GM18507 (cell line): ENCODE measurements around the gene HMCN1.

Experiments
- DNase-seq: peaks from one replicate; pipeline ENCODE4 v3.0.0; 2011; ENCODE audit warnings: low read depth; ENCODE audit not compliant: insufficient read length; ENCODE audit errors: extremely low spot score
- FAIRE-seq: peaks from 2 replicates; lab custom pipeline; 2011; peaks lifted over from hg19 to GRCh38; lab: Jason Lieb, UNC

The HMCN1 gene

DNA sequence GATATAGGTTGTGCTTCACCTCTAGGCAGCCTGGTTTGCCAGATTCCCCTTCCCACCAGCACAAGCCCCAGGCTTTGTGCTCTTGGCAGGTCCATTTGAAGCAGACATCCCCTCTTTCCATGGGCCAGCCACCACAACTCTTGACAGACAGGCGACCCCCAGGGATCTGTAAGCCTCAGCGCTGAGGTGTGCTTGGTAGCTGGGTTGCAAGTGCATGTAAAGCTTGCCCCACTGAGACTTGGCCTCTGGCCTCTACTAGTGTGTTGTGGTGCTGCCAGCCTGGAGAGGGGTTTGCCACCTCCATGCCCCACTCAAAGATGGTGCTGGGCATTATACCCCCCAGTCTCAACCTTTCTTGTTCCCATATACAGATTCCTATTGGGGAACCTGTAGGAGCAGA is 103.9 kb downstream of the HMCN1 start:
- FAIRE-seq (no peak), DNase-seq (no peak)

DNA sequence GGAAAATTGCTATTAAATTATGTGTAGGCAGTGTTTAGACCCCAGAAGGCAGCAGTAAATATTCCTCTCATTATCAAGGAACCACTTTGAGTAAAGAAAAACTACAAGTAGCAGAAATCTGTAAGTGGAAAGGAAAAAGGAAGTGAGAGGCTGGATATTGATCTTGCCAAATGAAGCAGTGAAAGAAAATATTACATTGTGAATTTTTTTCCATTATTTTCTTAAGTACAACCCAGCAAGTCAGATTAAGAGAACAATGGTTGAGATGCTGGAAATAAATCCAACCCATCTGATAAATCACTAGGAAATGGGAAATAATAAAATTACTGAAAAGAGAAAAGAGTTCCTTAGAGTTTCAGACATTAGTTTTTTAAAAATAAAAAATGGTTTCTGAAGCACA is 106.7 kb downstream of the HMCN1 start:
- DNase-seq (no peak), FAIRE-seq (no peak)

DNA sequence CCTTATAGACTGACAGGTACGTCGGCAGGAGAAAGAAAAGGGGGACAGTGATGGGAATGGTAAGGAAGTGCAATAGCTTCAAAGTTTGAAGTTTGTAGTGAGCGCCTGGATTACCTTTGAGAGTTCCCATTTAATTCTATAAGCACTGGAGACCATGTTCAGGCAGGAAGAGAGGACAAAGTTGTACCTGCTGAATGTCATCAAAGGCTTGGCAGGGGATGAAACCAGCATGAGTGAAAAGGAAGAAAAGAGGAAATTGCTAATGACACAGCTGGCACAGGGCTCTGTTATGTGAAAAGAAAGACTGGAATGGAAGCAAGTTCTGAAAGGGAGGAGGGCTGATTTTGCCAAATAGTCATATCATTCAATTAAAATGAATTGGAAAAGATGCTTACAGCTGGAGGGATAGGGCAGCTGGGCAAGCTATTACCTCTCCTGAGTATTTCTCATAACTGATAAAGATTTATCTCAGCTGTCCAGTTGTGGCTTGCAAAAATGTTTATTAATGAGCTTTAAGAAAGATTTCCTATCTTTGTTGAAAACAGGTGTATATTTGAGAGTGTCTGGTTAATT is 109.2 kb downstream of the HMCN1 start:
- FAIRE-seq (no peak), DNase-seq (no peak)

DNA sequence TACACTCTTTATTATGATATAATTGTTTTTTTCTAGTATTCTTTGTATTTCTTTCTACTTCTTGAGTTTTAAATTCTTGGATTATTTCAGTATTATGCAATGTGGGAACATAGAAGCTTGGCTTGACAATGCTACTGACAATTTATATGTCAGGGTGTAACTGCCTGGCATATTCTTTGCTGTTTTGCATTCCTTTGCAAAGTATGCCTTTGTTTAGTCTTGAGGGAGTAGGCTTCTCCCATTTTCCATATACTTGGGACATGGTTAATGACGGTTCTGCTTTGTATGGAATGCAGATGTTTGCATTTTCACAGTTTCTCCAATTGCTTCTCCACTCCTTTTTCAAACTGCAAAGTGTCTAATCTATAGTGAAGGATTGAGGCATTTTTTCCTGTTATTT is 109.8 kb downstream of the HMCN1 start:
- no peak for FAIRE-seq

DNA sequence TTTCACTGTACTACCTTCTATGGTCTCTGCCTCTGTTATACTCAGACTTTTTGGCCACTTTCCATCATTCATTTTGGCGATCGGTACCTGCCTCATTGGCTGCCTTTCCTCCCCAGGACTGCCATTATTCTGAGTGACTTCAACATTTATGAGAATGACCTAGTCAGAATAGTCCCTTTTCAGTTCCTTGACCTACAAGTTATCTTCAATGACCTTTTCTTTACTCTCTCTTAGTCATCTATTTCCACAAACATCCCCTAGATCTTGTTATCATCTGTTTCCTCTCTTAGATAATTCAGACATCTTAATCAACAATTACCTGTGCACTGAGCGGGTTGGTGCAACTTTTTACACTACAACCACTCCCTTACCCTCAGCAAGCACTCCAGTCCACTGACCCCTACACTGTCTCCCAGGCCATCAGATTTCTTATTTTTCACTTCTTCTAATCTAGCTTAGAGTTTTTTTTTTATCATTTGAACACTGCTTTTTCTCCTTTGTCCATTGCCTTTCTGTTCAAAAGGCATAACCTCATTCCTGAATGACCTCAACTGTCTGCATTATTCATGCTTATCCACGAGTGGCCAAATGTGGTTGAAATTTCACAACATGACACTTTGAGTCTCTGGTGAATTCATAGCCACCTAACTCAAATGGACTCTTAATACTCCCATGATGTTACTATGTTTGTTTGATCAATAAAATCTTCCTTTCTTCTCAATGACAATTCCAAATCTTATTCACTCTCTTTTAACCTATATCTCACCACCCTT is 112.7 kb downstream of the HMCN1 start:
- FAIRE-seq: no peak
- no peak for DNase-seq

More for the DNA sequence above, 109.8 kb downstream of the HMCN1 start:
- no peak for DNase-seq

DNA sequence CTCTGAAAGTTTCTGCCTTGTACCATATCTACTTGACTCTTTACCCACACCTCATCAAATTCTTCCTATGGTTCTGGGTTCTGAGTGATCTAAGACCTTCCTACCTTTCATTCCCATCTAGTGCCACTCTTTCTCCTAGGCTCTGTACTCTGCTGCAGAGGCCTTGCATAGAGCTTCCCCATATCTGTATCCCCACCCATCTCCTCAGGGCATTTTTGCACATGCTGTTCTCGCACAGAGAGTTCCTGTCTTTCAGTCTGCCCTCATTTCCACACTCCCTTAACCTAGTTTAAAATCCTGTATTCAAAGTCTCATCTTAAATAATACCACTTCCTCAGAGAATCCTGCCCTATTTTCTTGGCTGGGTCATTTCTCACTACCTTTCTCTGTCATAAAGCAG is 114.8 kb downstream of the HMCN1 start:
- DNase-seq (no peak), FAIRE-seq (no peak)

DNA sequence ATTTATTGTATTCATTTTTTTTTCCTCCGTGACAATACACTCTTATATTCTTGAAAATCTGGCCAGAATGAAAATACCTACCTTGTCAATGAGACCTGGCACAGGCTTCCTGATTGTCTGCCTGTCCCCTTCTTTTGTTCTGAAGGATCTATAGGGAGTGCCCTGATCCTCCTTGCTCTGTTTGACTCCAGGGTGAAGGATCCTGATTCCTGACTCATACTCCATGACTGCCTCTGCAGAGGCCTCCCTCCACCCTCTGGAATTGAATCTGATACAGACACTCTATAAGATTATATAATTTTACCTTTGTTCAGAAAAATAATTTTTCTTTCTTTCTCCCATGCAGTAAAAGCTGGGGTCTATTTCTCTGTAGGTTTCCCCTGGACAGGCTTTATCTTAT is 116.2 kb downstream of the HMCN1 start:
- DNase-seq: no peak
- no peak for FAIRE-seq

DNA sequence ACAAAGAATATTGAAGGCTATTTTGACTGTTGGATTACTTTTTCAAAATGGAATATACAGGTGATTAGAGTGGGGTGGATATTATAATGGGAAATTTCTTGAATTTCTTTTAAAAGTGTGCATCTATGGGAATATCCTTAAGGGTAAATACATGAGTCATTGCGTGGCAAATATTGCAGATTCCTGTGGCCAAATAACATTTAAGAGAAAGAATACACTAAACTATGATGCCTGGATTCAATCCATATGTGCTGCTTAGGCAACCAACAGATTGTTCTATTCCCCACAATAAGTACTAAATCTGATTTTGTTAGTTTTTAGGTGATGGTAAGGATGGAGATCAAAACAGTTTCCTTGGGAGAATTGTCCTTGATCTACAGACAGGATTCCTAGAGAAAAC is 119.5 kb downstream of the HMCN1 start:
- FAIRE-seq (no peak), DNase-seq (no peak)

DNA sequence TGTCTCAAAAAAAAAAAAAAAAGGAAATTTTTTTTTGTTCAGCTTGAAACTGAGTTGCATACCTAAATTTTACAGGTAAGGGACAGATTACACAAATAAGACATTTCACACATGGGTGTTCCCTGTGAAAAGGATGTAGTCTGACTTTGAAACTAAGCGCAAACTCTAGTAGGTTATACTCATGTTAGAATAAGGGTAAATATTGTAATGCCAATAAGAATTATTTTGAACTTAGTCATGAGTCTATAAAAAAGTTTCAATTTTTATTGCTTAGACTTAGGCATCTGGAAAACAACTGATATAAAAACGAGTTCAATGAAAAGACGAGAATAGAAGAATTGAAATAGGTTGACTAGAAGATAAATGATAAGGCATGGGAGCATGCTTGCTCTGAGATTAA is 122.3 kb downstream of the HMCN1 start:
- FAIRE-seq: no peak
- DNase-seq: no peak

DNA sequence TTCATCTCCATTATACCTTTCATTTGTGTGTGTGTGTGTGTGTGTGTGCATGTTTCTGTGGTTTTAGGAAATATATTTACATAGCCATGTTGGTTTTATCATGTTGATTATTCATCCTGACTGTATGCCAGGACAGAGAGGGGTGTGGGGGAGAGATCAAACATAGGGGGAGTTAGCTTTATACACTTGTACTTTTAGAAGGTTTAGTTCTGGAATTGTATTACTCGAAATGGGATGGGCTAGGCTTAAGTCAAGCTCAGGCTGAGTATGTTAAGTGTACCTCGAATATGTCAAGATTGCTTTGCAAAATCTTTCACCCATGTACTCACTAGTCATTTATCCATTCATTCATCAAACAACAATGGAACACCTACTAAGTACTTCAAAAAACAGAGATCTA is 123.3 kb downstream of the HMCN1 start:
- DNase-seq (no peak), FAIRE-seq (no peak)

DNA sequence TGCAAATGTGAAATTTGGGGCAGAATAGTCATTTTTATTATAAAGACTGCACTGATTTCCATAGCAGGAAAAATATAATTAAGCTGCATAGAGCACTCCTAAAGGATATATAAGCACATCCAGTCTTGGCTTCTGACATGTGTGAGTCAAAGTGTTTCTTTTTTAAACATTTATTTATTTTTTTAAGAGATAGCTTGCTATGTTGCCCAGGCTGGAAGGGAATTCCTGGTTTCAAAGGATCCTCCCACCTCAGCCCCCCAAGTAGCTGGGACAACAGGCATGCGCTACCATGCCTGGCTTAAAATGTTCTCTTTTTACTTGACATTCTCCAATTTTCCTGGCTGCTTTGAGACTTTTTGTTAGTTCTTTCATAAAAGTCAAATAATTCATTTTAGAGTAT is 126.1 kb downstream of the HMCN1 start:
- no peak for DNase-seq
- FAIRE-seq: no peak

DNA sequence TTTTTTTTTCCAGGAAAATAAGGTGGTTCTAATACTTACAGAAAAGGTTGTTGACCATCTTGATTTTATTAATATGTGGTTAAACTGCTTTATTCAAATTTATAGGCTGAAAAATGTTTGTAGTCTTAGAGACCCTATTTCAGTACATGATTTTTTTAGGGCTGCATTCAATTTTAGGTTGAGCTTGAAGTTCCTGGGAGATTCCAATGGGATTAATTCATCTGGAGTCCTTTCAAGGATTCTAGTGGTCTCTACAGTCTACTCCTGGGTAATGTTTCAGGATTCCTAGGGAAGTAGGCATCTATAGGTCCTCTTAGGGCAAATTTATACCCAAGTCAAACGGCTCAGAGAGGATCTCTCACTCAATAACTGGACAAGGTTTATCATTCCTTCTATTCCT is 126.7 kb downstream of the HMCN1 start:
- FAIRE-seq: no peak
- no peak for DNase-seq

DNA sequence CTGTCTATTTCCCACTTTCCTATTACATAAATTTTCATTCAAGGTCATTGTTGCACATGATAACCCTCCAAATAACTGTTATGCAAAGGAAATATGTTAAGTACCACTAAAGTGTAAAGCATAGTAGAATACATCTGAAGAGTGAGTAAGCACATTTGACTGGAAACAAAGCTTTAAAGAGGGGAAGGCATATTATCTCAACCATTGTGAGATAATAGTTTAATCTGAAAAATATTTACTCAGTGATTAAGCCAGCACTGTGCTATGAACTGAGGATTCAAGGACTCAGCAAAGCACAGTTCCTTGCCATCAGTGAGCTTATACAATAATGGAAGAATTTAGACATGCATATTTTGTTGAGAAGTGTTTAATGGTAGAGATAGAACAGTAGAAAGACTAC is 127.4 kb downstream of the HMCN1 start:
- DNase-seq (no peak), FAIRE-seq (no peak)

DNA sequence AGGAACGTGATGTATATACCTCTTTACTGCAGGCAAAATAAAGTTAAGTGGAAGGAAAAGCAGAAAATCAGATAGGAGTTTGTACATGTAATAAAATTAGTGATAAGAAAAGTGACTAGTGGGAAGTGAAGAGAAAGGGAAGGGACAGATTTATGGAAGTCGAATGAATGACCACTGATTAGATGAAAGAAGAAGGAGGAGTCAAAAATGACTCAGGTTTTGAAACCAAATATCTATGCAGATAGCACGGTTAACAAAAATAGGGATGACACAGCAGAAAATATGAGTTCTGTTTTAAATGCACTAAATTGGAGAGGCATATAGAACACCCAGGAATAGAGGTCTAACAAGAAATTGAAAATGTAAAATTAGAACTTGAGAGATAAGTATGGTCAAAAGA is 128.0 kb downstream of the HMCN1 start:
- FAIRE-seq: no peak

DNA sequence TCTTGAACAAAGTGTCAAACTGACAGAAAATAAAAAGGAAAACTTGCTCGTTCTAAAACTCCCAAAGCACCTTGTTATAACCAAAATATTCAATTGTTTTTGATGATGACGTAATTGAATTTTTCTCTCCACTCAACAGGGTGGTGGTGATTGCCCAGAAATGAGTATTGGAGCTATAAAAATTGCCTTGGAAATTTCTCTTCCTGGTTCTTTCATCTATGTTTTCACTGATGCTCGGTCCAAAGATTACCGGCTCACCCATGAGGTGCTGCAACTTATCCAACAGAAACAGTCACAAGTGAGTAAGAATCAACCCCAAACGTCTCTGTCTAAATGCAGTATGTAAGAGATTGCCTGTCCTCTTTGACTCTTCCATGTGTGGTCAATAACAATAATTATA is 130.1 kb downstream of the HMCN1 start:
- DNase-seq (no peak), FAIRE-seq (no peak)

More for the DNA sequence above, 128.0 kb downstream of the HMCN1 start:
- DNase-seq: no peak

DNA sequence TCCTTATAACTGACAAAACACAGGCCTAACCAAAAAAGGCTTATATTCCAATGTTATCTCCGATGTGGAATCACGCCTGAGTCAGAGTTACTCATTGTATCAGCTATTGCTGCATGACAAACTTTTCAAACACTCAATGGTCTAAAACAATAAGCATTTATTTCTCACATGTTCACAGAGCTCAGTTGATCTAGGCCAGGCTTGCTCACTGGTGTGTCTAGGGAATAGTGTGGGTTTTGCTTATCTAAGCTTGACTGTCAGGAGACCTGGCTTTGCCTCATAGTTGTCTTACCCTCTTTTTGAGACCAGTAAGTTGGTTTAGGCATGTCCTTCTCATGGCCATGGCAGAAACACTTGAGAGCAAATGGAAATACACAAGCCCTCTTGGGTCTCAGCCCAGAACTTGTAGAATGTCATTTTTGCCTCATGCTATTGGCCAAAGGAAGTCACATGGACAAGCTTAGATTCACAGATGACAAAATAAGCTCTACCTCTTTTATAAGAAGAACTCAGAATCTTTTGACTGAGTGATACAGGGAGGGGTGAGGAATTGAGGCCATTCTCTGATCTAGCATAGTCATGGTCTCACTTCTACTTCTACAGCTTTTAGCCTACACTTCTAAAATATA is 130.8 kb downstream of the HMCN1 start:
- DNase-seq (no peak), FAIRE-seq (no peak)

DNA sequence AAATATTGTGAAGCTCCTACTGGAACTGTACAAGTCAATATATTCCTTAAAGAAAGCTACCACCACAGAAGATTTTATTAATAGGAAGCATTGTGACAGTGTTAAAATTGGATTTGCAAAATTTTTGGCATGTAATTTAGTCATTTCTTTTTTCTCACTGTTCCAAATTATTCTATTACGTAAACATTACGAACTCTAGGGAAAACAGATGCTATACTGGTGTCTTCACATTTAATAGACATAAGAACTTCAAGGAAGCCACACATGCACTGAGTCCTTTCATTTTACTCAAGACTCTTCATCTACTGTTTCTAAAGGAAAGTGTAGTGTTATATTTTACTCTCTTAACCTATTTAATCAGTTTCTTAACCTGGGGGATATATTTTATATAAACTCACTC is 135.4 kb downstream of the HMCN1 start:
- DNase-seq (no peak), FAIRE-seq (no peak)

DNA sequence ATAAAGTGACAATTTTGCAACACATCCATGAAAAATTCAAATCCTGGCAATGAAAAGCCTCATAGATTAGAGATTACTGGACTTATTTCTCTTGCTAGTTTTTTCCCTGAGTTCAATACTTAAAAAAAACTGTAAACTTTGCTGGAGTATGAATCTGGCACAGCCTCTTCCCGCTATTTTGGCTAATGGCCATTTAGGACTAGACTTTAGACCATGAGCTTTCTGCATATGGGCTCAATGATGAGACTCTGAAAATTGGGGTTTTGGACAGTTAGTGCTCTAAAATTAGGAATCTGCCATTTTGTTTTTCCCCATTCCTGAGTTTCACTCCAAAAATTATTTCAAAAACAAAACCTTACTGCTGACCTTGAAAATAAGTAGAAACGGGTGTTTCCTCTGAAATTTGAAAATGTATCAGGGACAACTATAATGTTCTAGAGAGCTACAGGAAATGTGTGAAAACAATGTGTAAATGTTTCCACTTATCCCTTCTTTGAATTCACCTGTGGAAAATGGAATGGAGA is 137.5 kb downstream of the HMCN1 start:
- no peak for FAIRE-seq
- no peak for DNase-seq

DNA sequence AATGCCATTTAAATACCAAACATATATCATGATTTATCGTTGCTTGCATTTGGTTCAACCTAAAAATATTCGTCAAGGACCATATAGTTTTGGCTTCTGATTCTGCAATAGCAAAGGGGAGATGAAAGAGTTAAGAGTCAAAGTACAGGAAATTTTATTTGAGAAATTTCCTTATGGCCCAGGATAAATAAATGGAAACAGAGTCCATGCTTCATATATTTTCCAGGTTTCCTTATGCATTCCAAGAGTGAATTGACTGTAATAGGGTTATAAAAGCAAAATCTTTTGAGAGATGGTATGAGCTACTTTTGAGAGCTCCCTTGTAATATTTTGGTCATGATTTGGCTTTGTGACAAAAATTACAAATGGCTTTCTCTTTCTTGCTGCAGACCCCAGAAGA is 140.1 kb downstream of the HMCN1 start:
- FAIRE-seq (no peak), DNase-seq (no peak)

DNA sequence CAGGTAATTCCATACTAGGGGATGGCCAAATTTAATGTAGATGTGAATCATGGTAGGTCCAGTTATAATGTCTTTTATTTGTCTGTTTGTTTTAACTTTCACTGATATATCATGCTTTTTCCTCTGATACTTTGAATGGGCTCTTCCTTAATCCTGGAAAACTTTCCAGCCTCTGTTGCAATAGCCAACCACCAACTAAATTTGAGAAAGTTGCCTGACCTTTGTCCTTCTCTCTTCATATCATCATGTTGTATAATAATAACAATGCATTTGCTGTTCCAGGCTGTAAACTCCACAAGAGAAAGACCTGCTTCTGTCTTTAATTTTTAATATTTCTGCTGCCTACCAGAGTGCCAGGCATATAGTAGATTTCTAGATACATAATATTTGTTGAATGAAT is 146.1 kb downstream of the HMCN1 start:
- DNase-seq (no peak), FAIRE-seq (no peak)

DNA sequence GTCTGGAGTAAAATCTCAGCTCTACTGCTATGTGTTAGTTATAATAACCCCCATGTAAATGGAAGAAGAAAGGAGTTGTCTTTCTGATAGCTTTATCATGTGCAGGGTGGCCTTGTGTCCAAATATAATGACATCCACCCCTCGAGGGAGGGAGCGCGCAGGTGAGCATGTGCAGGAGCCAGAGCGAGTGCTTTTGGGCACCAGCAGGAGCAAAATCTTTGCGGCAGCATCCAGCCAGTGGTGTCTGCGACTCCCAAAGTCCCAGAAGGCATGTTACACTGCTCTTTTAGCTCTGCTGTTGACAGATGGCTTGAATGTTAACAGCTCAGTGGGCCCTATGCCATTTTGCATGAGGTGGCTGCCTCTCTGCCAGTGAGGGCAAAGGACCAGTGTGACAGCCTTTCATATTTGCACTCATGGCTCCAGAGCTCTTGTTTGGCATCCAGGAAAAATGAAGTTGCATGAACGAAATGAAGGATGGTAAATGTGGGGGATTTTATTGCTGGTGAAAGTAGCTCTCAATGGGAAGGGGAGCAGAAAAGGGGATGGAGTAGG is 146.7 kb downstream of the HMCN1 start:
- DNase-seq: no peak

More for the DNA sequence above, 146.7 kb downstream of the HMCN1 start:
- FAIRE-seq: no peak
